GM23338 (cell line): ENCODE data around the gene ANKRD40.

Source experiments
- CREB1 ChIP-seq: fragments of 250-450 bp; sonication (Bioruptor Pico); IDR thresholded peaks from 2 replicates; pipeline ENCODE4 v1.5.0; 2020; ENCODE audit warnings: low read depth, mild to moderate bottlenecking, moderate library complexity
- ETS1 ChIP-seq: IDR thresholded peaks from 2 replicates; pipeline ENCODE4 v1.6.1; 2016; ENCODE audit warnings: antibody characterized with exemption
- EZH2 ChIP-seq: fragments of 200-600 bp; sonication (generic); IDR thresholded peaks from one replicate; pipeline ENCODE4 v1.8.0; 2017; ENCODE audit warnings: antibody characterized with exemption, mild to moderate bottlenecking, low read depth; ENCODE audit not compliant: unreplicated experiment
- EZH2phosphoT487 ChIP-seq: fragments of 200-600 bp; sonication (generic); IDR thresholded peaks from one replicate; pipeline ENCODE4 v1.8.1; 2018; ENCODE audit warnings: antibody characterized with exemption; ENCODE audit not compliant: unreplicated experiment
- JUNB ChIP-seq: IDR thresholded peaks from one replicate; pipeline ENCODE4 v1.6.1; 2016; ENCODE audit warnings: antibody characterized with exemption; ENCODE audit not compliant: unreplicated experiment
- NANOG ChIP-seq: IDR thresholded peaks from 2 replicates; pipeline ENCODE4 v1.6.1; 2016; ENCODE audit warnings: antibody characterized with exemption, borderline replicate concordance
- POLR2AphosphoS5 ChIP-seq: IDR thresholded peaks from 2 replicates; pipeline ENCODE4 v1.6.1; 2016; ENCODE audit warnings: antibody characterized with exemption, low read depth
- REST ChIP-seq: IDR thresholded peaks from one replicate; pipeline ENCODE4 v1.6.1; 2018; ENCODE audit warnings: antibody characterized with exemption; ENCODE audit not compliant: unreplicated experiment
- STAT1 ChIP-seq: IDR thresholded peaks from one replicate; pipeline ENCODE4 v1.6.1; 2016; ENCODE audit warnings: antibody characterized with exemption; ENCODE audit not compliant: unreplicated experiment
- ZNF114 ChIP-seq: fragments of 250-450 bp; sonication (Bioruptor Pico); IDR thresholded peaks from 2 replicates; pipeline ENCODE4 v1.5.0; 2020; ENCODE audit warnings: mild to moderate bottlenecking, moderate library complexity
- ZNF331 ChIP-seq: fragments of 250-450 bp; sonication (Bioruptor Pico); IDR thresholded peaks from 2 replicates; pipeline ENCODE4 v1.5.0; 2020; ENCODE audit warnings: low read depth, mild to moderate bottlenecking, moderate library complexity
- TF ChIP-seq, protein P1 (sequence below), 2 experiments: fragments of 200-600 bp in 1 of 2; sonication (generic) in 1 of 2; conservative IDR thresholded peaks; 2 replicates each; pipeline versions ENCODE4 v1.5.1 to v1.6.1; 2016 to 2017; ENCODE audit warnings: antibody characterized with exemption in 2 of 2, low read depth in 2 of 2, mild to moderate bottlenecking in 2 of 2, moderate library complexity in 1 of 2

- TF ChIP-seq, protein P1, sequence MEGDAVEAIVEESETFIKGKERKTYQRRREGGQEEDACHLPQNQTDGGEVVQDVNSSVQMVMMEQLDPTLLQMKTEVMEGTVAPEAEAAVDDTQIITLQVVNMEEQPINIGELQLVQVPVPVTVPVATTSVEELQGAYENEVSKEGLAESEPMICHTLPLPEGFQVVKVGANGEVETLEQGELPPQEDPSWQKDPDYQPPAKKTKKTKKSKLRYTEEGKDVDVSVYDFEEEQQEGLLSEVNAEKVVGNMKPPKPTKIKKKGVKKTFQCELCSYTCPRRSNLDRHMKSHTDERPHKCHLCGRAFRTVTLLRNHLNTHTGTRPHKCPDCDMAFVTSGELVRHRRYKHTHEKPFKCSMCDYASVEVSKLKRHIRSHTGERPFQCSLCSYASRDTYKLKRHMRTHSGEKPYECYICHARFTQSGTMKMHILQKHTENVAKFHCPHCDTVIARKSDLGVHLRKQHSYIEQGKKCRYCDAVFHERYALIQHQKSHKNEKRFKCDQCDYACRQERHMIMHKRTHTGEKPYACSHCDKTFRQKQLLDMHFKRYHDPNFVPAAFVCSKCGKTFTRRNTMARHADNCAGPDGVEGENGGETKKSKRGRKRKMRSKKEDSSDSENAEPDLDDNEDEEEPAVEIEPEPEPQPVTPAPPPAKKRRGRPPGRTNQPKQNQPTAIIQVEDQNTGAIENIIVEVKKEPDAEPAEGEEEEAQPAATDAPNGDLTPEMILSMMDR (conservative IDR thresholded peaks at IDR 0.05; ENCODE audit: low read depth in 2 of 2), result no peak
- no peak for TF ChIP-seq EZH2
- no peak for TF ChIP-seq STAT1
- TF ChIP-seq REST, result no peak
- TF ChIP-seq POLR2AphosphoS5, result no peak
- no peak for TF ChIP-seq ZNF114 (CRISPR knock-in tag)
- TF ChIP-seq EZH2phosphoT487, result no peak
- no peak for TF ChIP-seq JUNB
- TF ChIP-seq CREB1 (CRISPR knock-in tag), result no peak
- TF ChIP-seq ZNF331 (CRISPR knock-in tag), result no peak
- TF ChIP-seq NANOG, result no peak
- no peak for TF ChIP-seq ETS1
Observed at GRCh38 chr17:50645748-50646682, 61.7 kb downstream of the ANKRD40 start.
